ENCODE data around the gene DEFB125.

DEFB125 gene

GRCh38 chr20:87401-87800, at the start of gene DEFB125:
Gene DEFB125 (plus strand): TSS chr20:87672. CDS start chr20:87710, 38 bp downstream.
- no peak within 1 kb of the TSS for H3K4me3 ChIP-seq (ENCODE audit: control insufficient read depth, low read depth, low read length)
- no peak for DNase-seq (ENCODE audit: low read depth)
- no peak for TF ChIP-seq CTCF (IDR thresholded peaks at IDR 0.05; ENCODE audit: control insufficient read depth, insufficient read depth, low read depth, low read length, missing control alignments)

- no peak for TF ChIP-seq CTCF (IDR thresholded peaks at IDR 0.05; ENCODE audit: control insufficient read depth, insufficient read depth, low read depth, low read length, missing control alignments)
- no peak overlapping the region for H3K4me3 ChIP-seq (ENCODE audit: control insufficient read depth, low read depth, low read length)
- DNase-seq (ENCODE audit: low read depth), result no peak
Observed at GRCh38 chr20:60035-60918, 27.2 kb upstream of the DEFB125 start.

GRCh38 chr20:61230-61629, 26.2 kb upstream of the DEFB125 start:
- H3K4me3 ChIP-seq (ENCODE audit: control insufficient read depth, low read depth, low read length), result no peak overlapping the region
- TF ChIP-seq CTCF (IDR thresholded peaks at IDR 0.05; ENCODE audit: control insufficient read depth, insufficient read depth, low read depth, low read length, missing control alignments), result no peak

GRCh38 chr20:61757-62156, 25.7 kb upstream of the DEFB125 start:
- TF ChIP-seq CTCF (IDR thresholded peaks at IDR 0.05; ENCODE audit: control insufficient read depth, insufficient read depth, low read depth, low read length, missing control alignments), result no peak
- no peak for DNase-seq (ENCODE audit: low read depth)
- H3K4me3 ChIP-seq (ENCODE audit: control insufficient read depth, low read depth, low read length), result no peak overlapping the region

More at GRCh38 chr20:61230-61629, 26.2 kb upstream of the DEFB125 start:
- DNase-seq (ENCODE audit: low read depth), result no peak

- TF ChIP-seq CTCF (IDR thresholded peaks at IDR 0.05; ENCODE audit: control insufficient read depth, insufficient read depth, low read depth, low read length, missing control alignments), result no peak
- no peak overlapping the region for H3K4me3 ChIP-seq (ENCODE audit: control insufficient read depth, low read depth, low read length)
- DNase-seq (ENCODE audit: low read depth), result no peak
Observed at GRCh38 chr20:62487-62886, 25.0 kb upstream of the DEFB125 start.

- no peak overlapping the region for H3K4me3 ChIP-seq (ENCODE audit: control insufficient read depth, low read depth, low read length)
- no peak for TF ChIP-seq CTCF (IDR thresholded peaks at IDR 0.05; ENCODE audit: control insufficient read depth, insufficient read depth, low read depth, low read length, missing control alignments)
- no peak for DNase-seq (ENCODE audit: low read depth)
Observed at GRCh38 chr20:64026-64603, 23.4 kb upstream of the DEFB125 start.
